ENCODE measurements around the gene GGA2.

- TF ChIP-seq EZH2 (IDR thresholded peaks at IDR 0.05; ENCODE audit: borderline replicate concordance, low read depth, low read length, poor library complexity, severe bottlenecking) (no peak), CTCF (conservative IDR thresholded peaks at IDR 0.05; ENCODE audit: low read depth, low read length) (no peak)
These were observed 18.6 kb downstream of the GGA2 start for GRCh38 chr16:23491490-23492391.

Data from A673 (cell line).